A673 (cell line): ENCODE measurements around the gene LAD1.

Experiments
- EZH2 ChIP-seq: fragments of 200-600 bp; sonication (generic); IDR thresholded peaks from 2 replicates; pipeline ENCODE4 v1.6.1; 2017; ENCODE audit warnings: borderline replicate concordance, low read depth, mild to moderate bottlenecking, mixed read lengths, antibody characterized with exemption, low read length; ENCODE audit not compliant: poor library complexity, severe bottlenecking
- TF ChIP-seq, protein P1 (sequence below): fragments of 300-800, 200-600 bp; sonication (generic); conservative IDR thresholded peaks from 2 replicates; pipeline ENCODE4 v1.5.1; 2017; ENCODE audit warnings: low read depth, mild to moderate bottlenecking, antibody characterized with exemption, low read length, moderate library complexity, mixed read lengths

GRCh38 chr1:201391651-201392511 lies 7.2 kb downstream of the LAD1 start:
- TF ChIP-seq, protein P1, sequence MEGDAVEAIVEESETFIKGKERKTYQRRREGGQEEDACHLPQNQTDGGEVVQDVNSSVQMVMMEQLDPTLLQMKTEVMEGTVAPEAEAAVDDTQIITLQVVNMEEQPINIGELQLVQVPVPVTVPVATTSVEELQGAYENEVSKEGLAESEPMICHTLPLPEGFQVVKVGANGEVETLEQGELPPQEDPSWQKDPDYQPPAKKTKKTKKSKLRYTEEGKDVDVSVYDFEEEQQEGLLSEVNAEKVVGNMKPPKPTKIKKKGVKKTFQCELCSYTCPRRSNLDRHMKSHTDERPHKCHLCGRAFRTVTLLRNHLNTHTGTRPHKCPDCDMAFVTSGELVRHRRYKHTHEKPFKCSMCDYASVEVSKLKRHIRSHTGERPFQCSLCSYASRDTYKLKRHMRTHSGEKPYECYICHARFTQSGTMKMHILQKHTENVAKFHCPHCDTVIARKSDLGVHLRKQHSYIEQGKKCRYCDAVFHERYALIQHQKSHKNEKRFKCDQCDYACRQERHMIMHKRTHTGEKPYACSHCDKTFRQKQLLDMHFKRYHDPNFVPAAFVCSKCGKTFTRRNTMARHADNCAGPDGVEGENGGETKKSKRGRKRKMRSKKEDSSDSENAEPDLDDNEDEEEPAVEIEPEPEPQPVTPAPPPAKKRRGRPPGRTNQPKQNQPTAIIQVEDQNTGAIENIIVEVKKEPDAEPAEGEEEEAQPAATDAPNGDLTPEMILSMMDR = no peak
- TF ChIP-seq EZH2 = no peak
